ENCODE measurements around the gene ESYT2. TPM values are rescaled to one million over a fixed set of nuclear protein-coding genes. Genes with fewer than 3 reads are reported as not detected.

ESYT2 gene
- total and polyA plus RNA-seq, 2 of the 4 experiments (the other 2 are of a cell fraction), result 26.7 to 69.9 TPM

DNA sequence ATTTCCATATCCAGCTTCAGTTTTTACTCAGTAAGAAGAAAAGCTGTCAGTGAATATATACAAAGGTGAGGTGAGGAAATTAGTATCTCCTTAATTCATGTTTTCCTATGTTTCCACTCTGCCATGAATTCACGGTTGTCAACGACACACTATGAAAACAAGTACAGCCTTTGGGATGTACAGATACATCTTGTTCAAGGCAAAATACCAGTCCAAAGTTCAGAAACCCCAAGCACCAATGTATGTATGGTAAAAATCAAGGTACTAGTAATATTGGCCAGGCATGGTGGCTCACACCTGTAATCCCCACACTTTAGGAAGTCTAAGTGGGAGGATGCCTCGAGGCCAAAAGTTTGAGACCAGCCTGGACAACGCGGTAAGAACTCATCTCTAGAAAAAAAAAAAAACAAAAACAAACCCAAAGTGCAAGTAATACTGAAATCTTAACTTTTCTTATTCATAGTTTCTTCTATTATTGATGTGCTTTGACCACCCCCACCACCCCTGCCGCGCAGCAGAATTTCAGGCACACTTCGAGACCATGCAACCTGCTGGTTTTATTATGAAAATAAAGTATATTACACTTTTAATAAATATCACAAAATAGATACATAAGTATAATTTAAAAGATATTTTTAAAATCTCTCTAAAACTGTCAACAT, 3.5 kb downstream of the ESYT2 start:
- Histone ChIP-seq H3K4ac (ENCODE audit: low read depth, low read length) (no peak overlapping the region), H3K18ac (ENCODE audit: low read depth, low read length) (no peak overlapping the region), H3K27ac (ENCODE audit: insufficient read depth, low read length) (no peak overlapping the region), H3K4me3 (ENCODE audit: insufficient read depth, low read depth, low read length) (no peak overlapping the region), H4K5ac (ENCODE audit: low read depth, low read length) (no peak overlapping the region), H2BK20ac (ENCODE audit: low read depth, low read length) (no peak overlapping the region), H3K14ac (replicated peaks; ENCODE audit: low read depth, low read length) (no peak overlapping the region), H3K4me1 (ENCODE audit: control insufficient read depth, insufficient read depth, low read length) (peaks cover 7% of the 10 kb centered on the region), H3K36me3 (ENCODE audit: control insufficient read depth, insufficient read depth, low read length) (no peaks in the 10 kb centered on the region), H2BK15ac (ENCODE audit: low read depth, low read length) (no peak overlapping the region), H2BK120ac (ENCODE audit: low read depth, low read length) (no peak overlapping the region), H3K56ac (ENCODE audit: extremely low read depth, insufficient read depth, low read length) (no peak overlapping the region), H2BK5ac (ENCODE audit: low read depth, low read length, poor library complexity, severe bottlenecking) (no peak overlapping the region), H3K27me3 (ENCODE audit: control insufficient read depth, insufficient read depth, low read length) (no peaks in the 10 kb centered on the region), H2AK9ac (replicated peaks; ENCODE audit: low read depth, low read length, poor library complexity) (no peak overlapping the region), H3K9me3 (ENCODE audit: control insufficient read depth, insufficient read depth, low read length) (no peaks in the 10 kb centered on the region), H3K23ac (ENCODE audit: low read depth, low read length) (no peak overlapping the region), H3K9ac (ENCODE audit: low read depth, low read length) (no peak overlapping the region), H2AK5ac (ENCODE audit: low read depth, low read length) (no peak overlapping the region), H4K20me1 (ENCODE audit: insufficient read depth, low read length) (peaks cover 19% of the 10 kb centered on the region; the same call in 1 of the 2 replicates), H2AFZ (replicated peaks; ENCODE audit: low read length, poor library complexity) (no peak overlapping the region), H3K4me2 (ENCODE audit: low read depth, low read length) (no peak overlapping the region), H4K8ac (ENCODE audit: low read depth in 2 of 2, low read length in 2 of 2) (no peak overlapping the region), H3K79me1 (ENCODE audit: low read depth in 1 of 2, low read length in 2 of 2) (peaks cover 4 to 34% of the 10 kb centered on the region in 2 experiments; a peak in 3 of 4 replicates), H3K9me1 (ENCODE audit: insufficient read depth, low read length) (peaks cover 9% of the 10 kb centered on the region), H4K91ac (ENCODE audit: insufficient read depth, low read depth, low read length) (no peak overlapping the region)
- no peak for DNase-seq
- ChIA-PET POLR2A (ENCODE audit: unreplicated experiment) (no interaction called here), CTCF (interaction anchor here (0.6 to 0.7 kb wide), 3 partner anchors 66 to 1657 kb away, joined by 4 read pairs; no protein-coding TSS in a partner anchor)
- in situ Hi-C loops (cut with MboI; ENCODE audit: low sequenced_read_pairs), result no loop called here
- WGBS, 2 experiments (ENCODE audit: extremely low coverage in 2 of 2, insufficient read length in 1 of 2), result no CpG with 5 or more reads among the region's 8 CpGs
- no TSS peak for BruUV-seq (replicated peaks)
- dilution Hi-C loops (cut with HindIII; ENCODE audit: low sequenced_read_pairs, unreplicated experiment), result no loop called here
- ATAC-seq (ENCODE audit: low read depth), result no peak
- intact Hi-C loops (cut with micrococcal nuclease), result loop anchor here (10.0 kb wide), 1 partner anchor 211 kb away; no protein-coding TSS in a partner anchor
- no peak for TF ChIP-seq POLR2A (IDR thresholded peaks at IDR 0.05; ENCODE audit: low read depth, low read length)
- no peak for TF ChIP-seq CHD1 (IDR thresholded peaks at IDR 0.05; ENCODE audit: low read depth, low read length)
- TF ChIP-seq, protein P1, sequence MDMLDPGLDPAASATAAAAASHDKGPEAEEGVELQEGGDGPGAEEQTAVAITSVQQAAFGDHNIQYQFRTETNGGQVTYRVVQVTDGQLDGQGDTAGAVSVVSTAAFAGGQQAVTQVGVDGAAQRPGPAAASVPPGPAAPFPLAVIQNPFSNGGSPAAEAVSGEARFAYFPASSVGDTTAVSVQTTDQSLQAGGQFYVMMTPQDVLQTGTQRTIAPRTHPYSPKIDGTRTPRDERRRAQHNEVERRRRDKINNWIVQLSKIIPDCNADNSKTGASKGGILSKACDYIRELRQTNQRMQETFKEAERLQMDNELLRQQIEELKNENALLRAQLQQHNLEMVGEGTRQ (IDR thresholded peaks at IDR 0.05; ENCODE audit: low read depth, low read length), result no peak
- no peak for TF ChIP-seq MAFK (IDR thresholded peaks at IDR 0.05; ENCODE audit: low read depth, low read length)
- no peak for TF ChIP-seq RAD21 (IDR thresholded peaks at IDR 0.05; ENCODE audit: low read length)
